GM19035 (cell line): ENCODE data around the gene OR2T4.

Source experiments
- ATAC-seq: cut with Tn5 transposase; IDR thresholded peaks from one replicate; pipeline ENCODE4 v1.9.1; 2021; ENCODE audit not compliant: unreplicated experiment

The OR2T4 gene

DNA sequence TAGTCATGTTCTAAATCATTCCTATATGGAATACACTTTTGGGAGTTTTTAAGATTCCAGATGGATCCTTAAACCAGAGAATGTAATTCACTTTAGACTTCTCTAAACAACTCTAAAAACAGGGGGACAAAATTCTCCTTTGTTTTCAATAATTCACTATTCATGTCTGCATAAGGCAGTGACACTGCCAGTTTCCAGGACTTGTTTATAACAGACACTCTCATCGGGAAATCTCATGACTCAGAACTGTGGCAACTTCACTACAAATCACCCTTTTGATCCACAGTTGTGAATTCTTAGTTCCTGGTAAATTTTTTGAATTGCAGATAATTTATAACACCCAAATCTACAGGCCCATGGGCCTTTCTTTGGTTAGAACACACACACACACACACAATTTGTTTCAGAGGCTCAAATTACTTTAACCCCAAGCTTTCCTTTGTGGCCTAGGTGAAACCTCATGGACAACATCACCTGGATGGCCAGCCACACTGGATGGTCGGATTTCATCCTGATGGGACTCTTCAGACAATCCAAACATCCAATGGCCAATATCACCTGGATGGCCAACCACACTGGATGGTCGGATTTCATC, at the start of gene OR2T4:
Gene OR2T4 (plus strand): TSS at position 545 of the 595 bp plus-strand sequence. CDS start 0 bp downstream, at position 545.
- no peak for ATAC-seq

- no peak for ATAC-seq
Measured at GRCh38 chr1:248316796-248317195, 44.7 kb upstream of the OR2T4 start.

- ATAC-seq, result no peak
Measured at GRCh38 chr1:248324468-248324867, 37.0 kb upstream of the OR2T4 start, which contains the start of gene OR2M7. OR2M7 (minus strand) TSS chr1:248324568; CDS start chr1:248324568, 0 bp downstream.

- ATAC-seq, result no peak
Measured at GRCh38 chr1:248343451-248343850, 18.0 kb upstream of the OR2T4 start.

DNA sequence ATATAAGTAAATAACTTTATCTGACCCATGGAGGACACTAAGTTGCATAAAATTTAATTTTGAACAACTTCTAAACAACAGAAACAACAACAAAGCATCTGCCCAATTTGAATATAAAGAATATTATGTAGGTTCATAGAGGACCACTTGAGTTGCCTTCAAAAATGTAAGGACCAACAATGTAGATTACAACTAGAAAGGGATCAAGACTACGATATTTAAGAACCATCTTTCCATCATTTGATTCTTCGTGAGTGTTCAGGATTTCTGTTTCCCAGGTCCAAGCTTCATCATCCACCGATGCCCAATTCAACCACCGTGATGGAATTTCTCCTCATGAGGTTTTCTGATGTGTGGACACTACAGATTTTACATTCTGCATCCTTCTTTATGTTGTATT, 13.0 kb upstream of the OR2T4 start, which contains the start of gene OR14C36:
Gene OR14C36 (plus strand): TSS at position 301 of the 400 bp plus-strand sequence. CDS start 0 bp downstream, at position 301.
- no peak for ATAC-seq

DNA sequence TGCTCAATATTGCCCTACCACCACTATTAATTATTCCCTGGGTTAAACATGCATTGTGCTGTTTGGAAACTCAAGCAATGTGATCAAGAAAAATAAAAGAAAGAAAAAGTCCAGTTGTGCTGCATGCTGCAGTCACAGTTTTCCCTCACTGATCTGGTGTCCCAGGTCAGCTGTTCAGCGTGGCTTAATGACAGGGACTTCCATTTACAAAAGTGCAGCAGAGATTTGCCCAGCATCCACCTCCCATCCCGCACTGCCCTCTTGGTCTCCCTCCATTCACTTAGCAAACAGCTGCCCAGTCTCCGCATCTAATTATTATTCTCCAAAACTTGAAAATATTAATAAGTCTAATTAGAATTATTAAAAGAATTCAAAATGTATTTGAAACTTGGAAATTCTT, 2.0 kb upstream of the OR2T4 start:
- no peak for ATAC-seq

DNA sequence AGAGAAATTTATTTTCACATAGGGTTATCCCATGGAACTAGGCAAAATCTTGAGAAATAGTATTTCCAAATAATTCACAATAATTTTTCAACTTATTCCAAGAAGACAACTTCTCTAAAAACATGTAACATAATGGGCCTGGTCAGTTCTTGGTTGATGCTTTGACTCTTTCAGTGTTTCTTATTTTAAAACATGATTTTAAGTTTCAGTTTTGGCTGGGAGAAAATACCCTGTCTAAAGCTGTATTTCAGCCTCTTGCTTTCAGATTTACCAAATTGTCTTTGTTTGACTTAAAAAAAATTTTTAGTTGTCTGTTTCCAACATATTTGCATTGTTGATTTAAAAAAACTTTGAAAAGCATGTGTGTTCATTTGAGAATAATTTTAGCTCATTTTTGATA, 5.1 kb downstream of the OR2T4 start:
- ATAC-seq, result no peak

GRCh38 chr1:248372394-248372793, 10.9 kb downstream of the OR2T4 start:
- no peak for ATAC-seq

DNA sequence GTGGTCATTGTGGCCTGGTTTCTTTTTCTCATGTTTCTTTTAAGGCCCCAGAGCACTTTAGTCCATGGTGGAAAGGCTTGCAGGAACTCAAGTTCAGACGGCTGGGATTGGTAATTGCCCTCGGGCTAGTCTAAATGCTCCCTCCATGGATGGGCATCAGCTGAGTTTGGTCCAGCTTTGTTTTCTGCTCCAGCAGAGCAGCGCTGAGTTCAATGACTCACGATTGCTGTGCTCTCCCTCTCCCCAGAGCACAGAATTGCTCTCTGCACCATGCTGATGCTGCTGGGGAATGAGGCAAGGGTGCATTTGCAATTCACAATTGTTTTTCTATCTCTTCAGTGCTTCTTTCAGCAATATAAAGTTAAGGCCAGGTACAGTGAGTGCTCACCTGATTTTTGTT, 12.3 kb downstream of the OR2T4 start:
- ATAC-seq, result no peak

DNA sequence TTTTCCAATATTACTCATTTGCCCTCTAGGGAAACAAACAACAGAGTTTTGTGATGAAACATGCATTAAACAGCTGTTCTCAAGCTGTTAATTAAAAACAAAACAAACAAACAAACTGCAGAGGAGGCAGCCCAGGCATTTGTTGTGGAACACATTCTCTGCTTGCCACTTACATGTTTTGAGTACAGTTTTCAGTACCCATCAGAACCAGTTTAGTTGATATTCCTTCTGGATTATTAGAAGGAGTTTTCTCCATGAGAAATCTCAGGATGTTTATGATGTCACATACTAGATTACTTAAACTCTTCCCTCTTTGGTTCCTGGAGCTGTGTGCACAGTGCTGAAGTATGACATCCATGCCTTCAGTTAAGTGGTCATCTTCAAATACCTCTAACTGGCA, 14.0 kb downstream of the OR2T4 start, which contains the start of gene OR2T6:
Gene OR2T6 (plus strand): TSS at position 301 of the 400 bp plus-strand sequence. CDS start 11,863 bp downstream, outside the sequence.
- no peak for ATAC-seq

DNA sequence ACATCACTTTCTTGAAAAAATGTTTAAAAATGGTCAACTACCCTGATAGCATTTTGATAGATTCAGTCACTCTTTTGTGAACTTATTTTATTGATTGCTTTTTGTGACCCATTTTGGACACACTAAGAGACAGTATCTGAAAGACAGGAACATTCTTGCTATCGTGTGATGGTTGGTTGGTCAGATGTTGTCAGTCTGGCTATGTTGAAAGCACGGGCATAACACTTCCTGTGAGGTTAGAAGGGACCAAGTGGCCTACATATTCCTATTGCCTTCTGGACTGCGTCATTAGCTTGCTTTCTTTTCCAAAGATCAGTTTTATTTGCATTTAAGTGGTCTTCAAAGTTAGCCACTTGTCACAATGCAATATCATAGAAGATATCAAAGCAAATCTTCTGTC, 15.5 kb downstream of the OR2T4 start:
- ATAC-seq, result no peak

GRCh38 chr1:248380854-248381253, 19.4 kb downstream of the OR2T4 start:
- ATAC-seq, result no peak

- no peak for ATAC-seq
Measured at GRCh38 chr1:248388426-248388825, 27.0 kb downstream of the OR2T4 start.

GRCh38 chr1:248393050-248393449, 31.6 kb downstream of the OR2T4 start:
- ATAC-seq, result no peak

GRCh38 chr1:248402748-248403147, 41.3 kb downstream of the OR2T4 start, which contains the start of gene OR2T1:
OR2T1 (plus strand) TSS chr1:248403048; CDS start chr1:248406148, 3,100 bp downstream.
- ATAC-seq, result no peak

DNA sequence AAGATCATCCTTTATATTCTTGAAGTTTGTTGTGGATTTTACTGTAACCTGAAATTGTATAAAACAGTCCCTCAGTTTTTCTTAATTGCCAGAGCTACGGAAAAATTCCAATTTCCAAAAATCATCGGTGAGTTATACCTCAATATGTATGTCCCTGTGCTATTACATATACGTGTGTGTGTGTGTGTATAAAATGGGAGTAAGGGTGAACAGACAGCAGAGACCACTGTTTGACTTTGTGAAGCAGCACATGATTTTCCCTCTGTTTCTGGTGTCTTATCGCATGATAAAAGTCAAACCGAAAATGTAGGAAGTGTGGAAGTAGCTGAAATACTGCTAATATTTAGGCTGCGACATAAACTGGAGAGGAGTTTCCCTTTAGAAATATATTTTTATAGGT, 42.6 kb downstream of the OR2T4 start:
- no peak for ATAC-seq

DNA sequence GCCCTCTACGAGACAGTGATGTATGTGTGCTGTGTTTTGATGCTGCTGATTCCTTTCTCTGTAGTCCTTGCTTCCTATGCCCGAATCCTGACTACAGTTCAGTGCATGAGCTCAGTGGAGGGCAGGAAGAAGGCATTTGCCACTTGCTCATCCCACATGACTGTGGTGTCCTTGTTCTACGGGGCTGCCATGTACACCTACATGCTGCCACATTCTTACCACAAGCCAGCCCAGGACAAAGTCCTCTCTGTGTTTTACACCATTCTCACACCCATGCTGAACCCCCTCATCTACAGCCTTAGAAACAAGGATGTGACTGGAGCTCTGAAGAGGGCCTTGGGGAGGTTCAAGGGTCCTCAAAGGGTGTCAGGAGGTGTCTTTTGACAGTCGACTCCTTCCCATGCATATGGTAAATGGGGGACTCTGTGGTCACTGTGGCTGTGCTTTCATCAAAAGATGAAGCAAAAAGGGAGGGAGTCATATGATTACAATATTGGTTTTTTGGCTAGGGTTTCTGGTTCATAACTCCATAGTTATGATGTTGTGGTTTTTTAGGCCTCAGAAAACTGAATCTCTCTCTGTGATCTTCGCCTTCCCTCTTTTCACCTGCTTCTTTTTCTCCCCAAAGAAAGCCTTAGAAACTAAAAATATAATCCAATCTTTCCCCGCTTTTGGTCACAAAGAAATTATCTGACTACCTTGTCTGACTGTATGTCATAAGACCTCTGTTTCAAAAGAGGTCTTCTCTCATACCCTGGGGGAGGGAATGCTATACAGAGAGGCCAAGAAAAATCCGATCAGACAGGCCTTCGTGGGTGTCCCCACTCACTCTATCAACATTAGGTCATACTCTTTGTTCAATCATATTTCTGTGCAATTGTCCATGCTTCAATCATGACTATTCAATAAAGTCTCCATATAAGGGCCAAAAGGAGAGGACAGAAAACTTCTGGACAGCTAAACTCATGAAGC, 45.5 kb downstream of the OR2T4 start:
- no peak for ATAC-seq
